Neural cell (in vitro differentiated cells): Measurements from ENCODE around the gene CDON.

Source experiments
- CTCF ChIP-seq: fragments of 450-650 bp; IDR thresholded peaks from 2 replicates; pipeline ENCODE4 v1.5.1; 2014; ENCODE audit warnings: antibody characterized with exemption, mild to moderate bottlenecking, moderate library complexity; ENCODE audit not compliant: poor library complexity, severe bottlenecking
- EP300 ChIP-seq: fragments of 450-650 bp; conservative IDR thresholded peaks from 2 replicates; pipeline ENCODE4 v1.6.1; 2014; ENCODE audit warnings: antibody characterized with exemption, mild to moderate bottlenecking, moderate library complexity; ENCODE audit not compliant: poor library complexity, severe bottlenecking
- EZH2 ChIP-seq: fragments of 200-600, 300-800 bp; shearing (Covaris generic), sonication (generic); IDR thresholded peaks from 2 replicates; pipeline ENCODE4 v1.6.1; 2014; ENCODE audit warnings: antibody characterized with exemption, low read length, borderline replicate concordance, mild to moderate bottlenecking; ENCODE audit not compliant: insufficient read depth, poor library complexity, severe bottlenecking
- MXI1 ChIP-seq: fragments of 450-650 bp; conservative IDR thresholded peaks from 2 replicates; pipeline ENCODE4 v1.6.1; 2014; ENCODE audit warnings: antibody characterized with exemption, mild to moderate bottlenecking; ENCODE audit not compliant: poor library complexity, severe bottlenecking
- POLR2AphosphoS5 ChIP-seq: IDR thresholded peaks from 2 replicates; pipeline ENCODE4 v1.6.1; 2012
- RAD21 ChIP-seq: fragments of 450-650 bp; conservative IDR thresholded peaks from 2 replicates; pipeline ENCODE4 v1.6.1; 2014; ENCODE audit warnings: antibody characterized with exemption, mild to moderate bottlenecking, moderate library complexity
- SMC3 ChIP-seq: fragments of 450-650 bp; conservative IDR thresholded peaks from 2 replicates; pipeline ENCODE4 v1.6.1; 2014; ENCODE audit warnings: antibody characterized with exemption, mild to moderate bottlenecking, moderate library complexity; ENCODE audit not compliant: poor library complexity
- TAF1 ChIP-seq: IDR thresholded peaks from 2 replicates; pipeline ENCODE4 v1.6.1; 2012; ENCODE audit warnings: low read depth
- TF ChIP-seq, protein P1 (sequence below): IDR thresholded peaks from 2 replicates; pipeline ENCODE4 v1.6.1; 2012; ENCODE audit warnings: borderline replicate concordance

DNA sequence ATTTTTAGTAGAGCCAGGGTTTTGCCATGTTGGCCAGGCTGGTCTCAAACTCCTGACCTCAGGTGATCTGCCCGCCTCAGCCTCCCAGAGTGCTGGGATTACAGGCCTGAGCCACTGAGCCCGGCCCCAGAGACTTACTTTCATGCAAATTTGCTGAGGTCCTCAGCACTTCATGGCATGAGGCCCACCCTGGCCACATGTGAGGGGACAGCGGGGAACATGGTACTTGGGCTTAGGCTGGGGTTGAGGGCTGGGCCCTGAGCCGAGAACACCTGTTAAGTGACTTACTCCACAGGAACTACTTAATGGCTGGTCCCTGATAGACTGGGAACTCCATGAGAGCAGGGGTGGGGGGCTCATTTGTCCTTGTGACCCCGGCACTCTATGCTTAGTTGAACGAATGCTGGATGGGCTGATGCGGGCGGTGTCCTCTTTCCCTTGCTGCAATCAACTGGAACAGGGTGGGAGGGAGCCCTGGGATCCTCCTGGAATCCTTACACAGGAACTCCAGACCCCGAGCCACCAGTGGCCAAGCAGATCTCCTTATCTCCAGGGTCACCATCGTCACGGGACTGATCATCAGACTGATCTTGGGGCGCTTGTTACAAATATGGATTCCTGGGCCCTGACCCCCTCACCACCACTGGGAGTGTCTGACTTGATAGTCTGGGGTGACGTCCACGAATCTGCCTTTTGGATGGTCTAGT lies 115.8 kb downstream of the CDON start:
- no peak for TF ChIP-seq CTCF
- no peak for TF ChIP-seq EP300
- no peak for TF ChIP-seq EZH2
- TF ChIP-seq POLR2AphosphoS5 = no peak
- no peak for TF ChIP-seq TAF1
- TF ChIP-seq RAD21 = no peak
- TF ChIP-seq, protein P1, sequence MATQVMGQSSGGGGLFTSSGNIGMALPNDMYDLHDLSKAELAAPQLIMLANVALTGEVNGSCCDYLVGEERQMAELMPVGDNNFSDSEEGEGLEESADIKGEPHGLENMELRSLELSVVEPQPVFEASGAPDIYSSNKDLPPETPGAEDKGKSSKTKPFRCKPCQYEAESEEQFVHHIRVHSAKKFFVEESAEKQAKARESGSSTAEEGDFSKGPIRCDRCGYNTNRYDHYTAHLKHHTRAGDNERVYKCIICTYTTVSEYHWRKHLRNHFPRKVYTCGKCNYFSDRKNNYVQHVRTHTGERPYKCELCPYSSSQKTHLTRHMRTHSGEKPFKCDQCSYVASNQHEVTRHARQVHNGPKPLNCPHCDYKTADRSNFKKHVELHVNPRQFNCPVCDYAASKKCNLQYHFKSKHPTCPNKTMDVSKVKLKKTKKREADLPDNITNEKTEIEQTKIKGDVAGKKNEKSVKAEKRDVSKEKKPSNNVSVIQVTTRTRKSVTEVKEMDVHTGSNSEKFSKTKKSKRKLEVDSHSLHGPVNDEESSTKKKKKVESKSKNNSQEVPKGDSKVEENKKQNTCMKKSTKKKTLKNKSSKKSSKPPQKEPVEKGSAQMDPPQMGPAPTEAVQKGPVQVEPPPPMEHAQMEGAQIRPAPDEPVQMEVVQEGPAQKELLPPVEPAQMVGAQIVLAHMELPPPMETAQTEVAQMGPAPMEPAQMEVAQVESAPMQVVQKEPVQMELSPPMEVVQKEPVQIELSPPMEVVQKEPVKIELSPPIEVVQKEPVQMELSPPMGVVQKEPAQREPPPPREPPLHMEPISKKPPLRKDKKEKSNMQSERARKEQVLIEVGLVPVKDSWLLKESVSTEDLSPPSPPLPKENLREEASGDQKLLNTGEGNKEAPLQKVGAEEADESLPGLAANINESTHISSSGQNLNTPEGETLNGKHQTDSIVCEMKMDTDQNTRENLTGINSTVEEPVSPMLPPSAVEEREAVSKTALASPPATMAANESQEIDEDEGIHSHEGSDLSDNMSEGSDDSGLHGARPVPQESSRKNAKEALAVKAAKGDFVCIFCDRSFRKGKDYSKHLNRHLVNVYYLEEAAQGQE = no peak
- no peak for TF ChIP-seq SMC3
- TF ChIP-seq MXI1 = no peak
